Loucy (cell line): ENCODE data around the gene IL18BP.
A peak's percentile ranks its signal among the peaks of the same experiment; 100 is the strongest.

Experiments
- H2AFZ ChIP-seq: fragments of 200-600 bp; sonication (generic); 2 replicates; pipeline ENCODE4 v1.6.0; 2016; ENCODE audit warnings: antibody characterized with exemption, mild to moderate bottlenecking, low read length, moderate library complexity
- H3F3A ChIP-seq: fragments of 200-600 bp; 2 replicates; pipeline ENCODE4 v1.6.0; 2016; ENCODE audit warnings: antibody characterized with exemption, low read depth, mild to moderate bottlenecking
- H3K27me3 ChIP-seq: fragments of 200-600 bp; sonication (generic); 2 replicates; pipeline ENCODE4 v1.6.1; 2014; ENCODE audit warnings: low read length, mild to moderate bottlenecking; ENCODE audit not compliant: insufficient read depth, poor library complexity, severe bottlenecking
- H3K36me3 ChIP-seq: fragments of 200-600 bp; sonication (generic); 2 replicates; pipeline ENCODE4 v1.6.1; 2016; ENCODE audit warnings: low read length; ENCODE audit not compliant: insufficient read depth
- H3K4me1 ChIP-seq: fragments of 200-600 bp; sonication (generic); 2 replicates; pipeline ENCODE4 v1.5.1; 2014; ENCODE audit warnings: low read length, mild to moderate bottlenecking; ENCODE audit not compliant: insufficient read depth, poor library complexity, severe bottlenecking
- H3K4me2 ChIP-seq: fragments of 200-600 bp; sonication (generic); 2 replicates; pipeline ENCODE4 v1.6.0; 2014; ENCODE audit warnings: antibody characterized with exemption, low read length, low read depth, mild to moderate bottlenecking; ENCODE audit not compliant: poor library complexity, severe bottlenecking
- H3K4me3 ChIP-seq: fragments of 200-600 bp; sonication (generic); 2 replicates; pipeline ENCODE4 v1.5.1; 2014; ENCODE audit warnings: low read length, mild to moderate bottlenecking, mixed read lengths; ENCODE audit not compliant: poor library complexity, severe bottlenecking
- H3K79me2 ChIP-seq: fragments of 200-600 bp; sonication (generic); 2 replicates; pipeline ENCODE4 v1.6.1; 2014; ENCODE audit warnings: low read length; ENCODE audit not compliant: insufficient read depth
- H3K9ac ChIP-seq: fragments of 200-600 bp; sonication (generic); 2 replicates; pipeline ENCODE4 v1.6.0; 2014; ENCODE audit warnings: mild to moderate bottlenecking, low read depth, low read length, moderate library complexity; ENCODE audit not compliant: poor library complexity, severe bottlenecking
- H3K9me2 ChIP-seq: fragments of 200-600 bp; sonication (generic); replicated peaks from 2 replicates; pipeline ENCODE4 v1.6.1; 2016; ENCODE audit warnings: low read depth, low read length, mixed read lengths
- H3K9me3 ChIP-seq: fragments of 200-600 bp; sonication (generic); 2 replicates; pipeline ENCODE4 v1.6.1; 2014; ENCODE audit warnings: mild to moderate bottlenecking, antibody characterized with exemption, low read length, low read depth; ENCODE audit not compliant: insufficient read depth
- H4K20me1 ChIP-seq: fragments of 200-600 bp; sonication (generic); 2 replicates; pipeline ENCODE4 v1.6.0; 2014; ENCODE audit warnings: antibody characterized with exemption, low read length, mild to moderate bottlenecking; ENCODE audit not compliant: insufficient read depth, poor library complexity, severe bottlenecking
- EZH2phosphoT487 ChIP-seq: fragments of 200-600 bp; IDR thresholded peaks from 2 replicates; pipeline ENCODE4 v1.6.1; 2018; ENCODE audit warnings: antibody characterized with exemption, mild to moderate bottlenecking, moderate library complexity, borderline replicate concordance
- TF ChIP-seq, protein P1 (sequence below): fragments of 200-600 bp; sonication (generic); conservative IDR thresholded peaks from 2 replicates; pipeline ENCODE4 v1.5.1; 2014; ENCODE audit warnings: mild to moderate bottlenecking, antibody characterized with exemption, low read length

Gene IL18BP

DNA sequence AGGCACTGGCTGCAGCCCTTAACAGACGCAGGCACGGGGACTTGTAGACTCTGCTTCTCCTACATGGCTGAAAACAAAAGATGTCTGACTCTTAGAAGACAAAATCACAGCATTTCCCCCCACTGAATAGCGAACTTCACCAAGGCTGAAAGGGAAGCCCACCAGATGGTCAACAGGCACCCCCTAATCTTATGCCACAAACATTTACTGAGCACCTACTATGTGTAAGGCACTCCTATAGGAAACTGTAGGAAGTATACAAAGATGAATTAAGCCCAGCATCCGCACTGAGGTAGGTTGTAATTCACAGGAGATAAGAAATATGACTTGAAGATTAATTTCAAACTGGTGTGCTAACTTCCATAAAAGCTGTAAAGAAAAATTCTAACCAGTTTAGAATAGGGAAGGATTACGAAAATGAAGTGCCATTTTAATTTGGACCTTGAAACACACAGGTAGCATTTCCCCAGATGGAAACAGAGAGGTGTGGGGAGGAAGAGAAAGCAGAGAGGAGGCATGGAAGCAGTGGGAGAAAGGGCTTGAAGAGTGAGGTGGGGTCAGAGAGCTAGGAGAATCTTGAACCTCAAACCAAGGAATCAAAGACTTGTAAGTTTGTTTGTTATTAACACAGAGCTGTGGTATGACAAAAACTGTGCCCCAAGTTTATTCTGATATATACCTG is 43.5 kb downstream of the IL18BP start:
- peaks cover 93% of the 10 kb centered on the region for H3K79me2 ChIP-seq
- peak overlapping the region; percentile 84 for H3K4me2 ChIP-seq
- peaks cover 32% of the 10 kb centered on the region for H3K4me1 ChIP-seq
- TF ChIP-seq EZH2phosphoT487 = no peak
- TF ChIP-seq, protein P1, sequence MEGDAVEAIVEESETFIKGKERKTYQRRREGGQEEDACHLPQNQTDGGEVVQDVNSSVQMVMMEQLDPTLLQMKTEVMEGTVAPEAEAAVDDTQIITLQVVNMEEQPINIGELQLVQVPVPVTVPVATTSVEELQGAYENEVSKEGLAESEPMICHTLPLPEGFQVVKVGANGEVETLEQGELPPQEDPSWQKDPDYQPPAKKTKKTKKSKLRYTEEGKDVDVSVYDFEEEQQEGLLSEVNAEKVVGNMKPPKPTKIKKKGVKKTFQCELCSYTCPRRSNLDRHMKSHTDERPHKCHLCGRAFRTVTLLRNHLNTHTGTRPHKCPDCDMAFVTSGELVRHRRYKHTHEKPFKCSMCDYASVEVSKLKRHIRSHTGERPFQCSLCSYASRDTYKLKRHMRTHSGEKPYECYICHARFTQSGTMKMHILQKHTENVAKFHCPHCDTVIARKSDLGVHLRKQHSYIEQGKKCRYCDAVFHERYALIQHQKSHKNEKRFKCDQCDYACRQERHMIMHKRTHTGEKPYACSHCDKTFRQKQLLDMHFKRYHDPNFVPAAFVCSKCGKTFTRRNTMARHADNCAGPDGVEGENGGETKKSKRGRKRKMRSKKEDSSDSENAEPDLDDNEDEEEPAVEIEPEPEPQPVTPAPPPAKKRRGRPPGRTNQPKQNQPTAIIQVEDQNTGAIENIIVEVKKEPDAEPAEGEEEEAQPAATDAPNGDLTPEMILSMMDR = no peak
- H3K9me3 ChIP-seq = no peaks in the 10 kb centered on the region
- H3F3A ChIP-seq = no peaks in the 10 kb centered on the region
- H3K27me3 ChIP-seq = no peaks in the 10 kb centered on the region
- H3K36me3 ChIP-seq = peaks cover 3% of the 10 kb centered on the region; the same call in 1 of the 2 replicates
- H3K4me3 ChIP-seq = peak overlapping the region; percentile 86
- peak overlapping the region; percentile 84 for H3K9ac ChIP-seq
- peaks cover 22% of the 10 kb centered on the region for H4K20me1 ChIP-seq
- H2AFZ ChIP-seq = peak overlapping the region; percentile 74; the same call in 1 of the 2 replicates
- H3K9me2 ChIP-seq = no peaks in the 10 kb centered on the region

DNA sequence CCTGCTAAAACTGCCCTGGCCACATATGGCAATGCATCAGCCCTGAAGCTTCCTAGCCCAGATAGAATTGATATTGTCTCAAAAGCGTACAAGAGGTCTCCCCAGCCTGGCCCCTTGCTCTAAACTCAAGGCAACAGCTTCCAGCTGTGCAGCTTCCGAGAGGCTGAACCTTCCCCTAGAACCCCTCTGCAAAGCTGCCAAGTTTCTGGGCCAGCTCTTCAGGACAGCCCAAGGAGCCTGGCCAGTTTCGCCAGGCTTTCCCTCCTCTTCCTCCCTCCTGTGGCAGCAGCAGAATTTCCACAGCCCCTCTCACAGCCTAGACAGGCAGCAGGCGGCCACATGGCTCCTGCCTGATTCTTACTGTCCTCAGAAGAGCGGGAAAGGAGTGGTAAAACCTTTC is 47.1 kb downstream of the IL18BP start:
- Histone ChIP-seq H3K9me2 (no peaks in the 10 kb centered on the region), H3K4me1 (peaks cover 16% of the 10 kb centered on the region), H3K36me3 (peaks cover 20% of the 10 kb centered on the region; the same call in 1 of the 2 replicates), H3K4me2 (no peak overlapping the region), H3K79me2 (peaks cover 82% of the 10 kb centered on the region), H3K9me3 (no peaks in the 10 kb centered on the region), H3K9ac (no peak overlapping the region), H3K4me3 (no peak overlapping the region), H4K20me1 (no peaks in the 10 kb centered on the region), H2AFZ (no peak overlapping the region), H3F3A (no peaks in the 10 kb centered on the region), H3K27me3 (no peaks in the 10 kb centered on the region)
- TF ChIP-seq EZH2phosphoT487 = no peak

DNA sequence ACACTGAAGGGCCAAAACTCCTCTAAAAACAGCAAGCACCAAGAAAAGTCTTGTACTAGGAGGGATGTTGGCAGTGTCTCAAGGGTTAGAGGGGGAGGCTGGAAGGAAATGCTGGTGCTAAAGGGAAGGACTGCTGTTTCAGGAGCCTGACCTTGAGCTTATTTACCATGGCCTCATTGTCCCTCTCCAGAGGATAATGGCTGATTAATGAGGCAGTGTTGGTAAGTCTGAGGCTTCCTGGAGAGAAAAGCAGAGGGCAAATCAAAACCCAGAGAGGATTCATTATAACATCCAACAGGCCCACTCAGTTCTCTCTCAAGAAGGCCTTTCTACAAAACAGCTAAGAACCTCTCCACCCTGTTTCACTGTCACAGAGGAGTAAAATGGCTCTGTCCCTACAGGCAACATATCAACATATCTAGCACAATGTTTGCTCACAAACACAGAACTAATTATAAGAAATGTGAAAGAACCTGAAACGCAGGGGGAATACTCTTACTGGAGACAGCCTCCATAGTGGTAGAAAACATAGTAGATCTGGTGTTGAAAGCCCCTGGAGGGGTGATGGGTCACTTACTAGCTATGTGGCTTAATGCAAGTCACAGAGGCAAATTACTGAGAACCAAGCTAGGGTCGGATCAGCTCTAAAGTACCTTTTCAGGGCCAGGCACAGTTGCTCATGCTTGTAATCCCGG is 50.2 kb downstream of the IL18BP start:
- TF ChIP-seq, protein P1 = no peak
- TF ChIP-seq EZH2phosphoT487 = no peak
- Histone ChIP-seq H2AFZ (no peak overlapping the region), H3F3A (no peaks in the 10 kb centered on the region), H4K20me1 (peaks cover 6% of the 10 kb centered on the region), H3K9me2 (no peaks in the 10 kb centered on the region), H3K4me2 (no peak overlapping the region), H3K4me3 (no peak overlapping the region), H3K4me1 (no peaks in the 10 kb centered on the region), H3K36me3 (peaks cover 28% of the 10 kb centered on the region; the same call in 1 of the 2 replicates), H3K27me3 (no peaks in the 10 kb centered on the region), H3K9me3 (no peaks in the 10 kb centered on the region), H3K79me2 (peaks cover 80% of the 10 kb centered on the region), H3K9ac (no peak overlapping the region)
